ENCODE data around the gene BHLHE41.

- TF ChIP-seq CTCF (conservative IDR thresholded peaks at IDR 0.05 in 1 of 2, IDR thresholded peaks at IDR 0.05 in 1 of 2; ENCODE audit: low read depth in 1 of 2, low read length in 2 of 2) (no peak), EZH2 (IDR thresholded peaks at IDR 0.05; ENCODE audit: low read length, missing control alignments) (no peak)
These were observed at the start of gene BHLHE41 for GRCh38 chr12:26124446-26125399.

All from fibroblast of lung (primary cell).